Limb (tissue), 2 donors: ENCODE results near the gene UTP18.
"Not testable (repeated sequence)": the region's sequence is repeated elsewhere in the genome, so short reads cannot be mapped to it uniquely, and the experiment has no call there.

Source experiments
- DNase-seq, 2 donors: peaks; one replicate each; pipeline ENCODE4 v3.0.0-alpha.2; 2016; ENCODE audit errors: extremely low spot score in 2 of 2

The UTP18 gene

GRCh38 chr17:51260237-51261023 lies at the start of gene UTP18:
Gene UTP18, plus strand, starts transcription at chr17:51260546. Its CDS starts 39 bp downstream, at chr17:51260585.
- peak; percentile 98 for DNase-seq

GRCh38 chr17:51214920-51215319 lies 45.4 kb upstream of the UTP18 start:
- no peak for DNase-seq

GRCh38 chr17:51217946-51218345 lies 42.4 kb upstream of the UTP18 start:
- DNase-seq: no peak

GRCh38 chr17:51221322-51221721 lies 39.0 kb upstream of the UTP18 start:
- DNase-seq: no peak

GRCh38 chr17:51224402-51225262 lies 35.7 kb upstream of the UTP18 start:
- no peak for DNase-seq

GRCh38 chr17:51225523-51225922 lies 34.8 kb upstream of the UTP18 start:
- DNase-seq: not testable (repeated sequence)

- no peak for DNase-seq
Observed at GRCh38 chr17:51228161-51228560, 32.2 kb upstream of the UTP18 start.

GRCh38 chr17:51229889-51230288 lies 30.5 kb upstream of the UTP18 start:
- DNase-seq: no peak

- DNase-seq: no peak
Observed at GRCh38 chr17:51230306-51230705, 30.0 kb upstream of the UTP18 start.

GRCh38 chr17:51231999-51232398 lies 28.3 kb upstream of the UTP18 start:
- no peak for DNase-seq

GRCh38 chr17:51234162-51234561 lies 26.2 kb upstream of the UTP18 start:
- no peak for DNase-seq

- no peak for DNase-seq
Observed at GRCh38 chr17:51238255-51238887, 22.0 kb upstream of the UTP18 start.

- DNase-seq: no peak
Observed at GRCh38 chr17:51240275-51240674, 20.1 kb upstream of the UTP18 start.

- no peak for DNase-seq
Observed at GRCh38 chr17:51244041-51244440, 16.3 kb upstream of the UTP18 start.

- no peak for DNase-seq
Observed at GRCh38 chr17:51245535-51245934, 14.8 kb upstream of the UTP18 start.

GRCh38 chr17:51250314-51250840 lies 10.0 kb upstream of the UTP18 start:
- DNase-seq: no peak

- no peak for DNase-seq
Observed at GRCh38 chr17:51251010-51251409, 9.3 kb upstream of the UTP18 start.

- DNase-seq: no peak
Observed at GRCh38 chr17:51255673-51256072, 4.7 kb upstream of the UTP18 start.

- no peak for DNase-seq
Observed at GRCh38 chr17:51256101-51256500, 4.2 kb upstream of the UTP18 start.

- no peak for DNase-seq
Observed at GRCh38 chr17:51257150-51258081, 2.9 kb upstream of the UTP18 start.
